Liver (tissue), 3 donors: Measurements from ENCODE around the gene COL8A1.

Experiments used
- SP1 ChIP-seq: IDR thresholded peaks from 2 replicates; pipeline ENCODE4 v1.6.1; 2018; ENCODE audit warnings: antibody characterized with exemption, mild to moderate bottlenecking
- TF ChIP-seq, protein P1 (sequence below): fragments of 150-350 bp; IDR thresholded peaks from 2 replicates; pipeline ENCODE4 v1.5.1; 2017; ENCODE audit warnings: improper control_type of control experiment, low read depth, low read length; ENCODE audit not compliant: missing input control
- TF ChIP-seq, protein P2 (sequence below): IDR thresholded peaks from 2 replicates; pipeline ENCODE4 v1.6.1; 2016; ENCODE audit warnings: antibody characterized with exemption, mild to moderate bottlenecking
- TF ChIP-seq, protein P3 (sequence below): IDR thresholded peaks from 2 replicates; pipeline ENCODE4 v1.6.1; 2016; ENCODE audit warnings: antibody characterized with exemption
- donor health status: healthy.
- donor health status: healthy.

DNA sequence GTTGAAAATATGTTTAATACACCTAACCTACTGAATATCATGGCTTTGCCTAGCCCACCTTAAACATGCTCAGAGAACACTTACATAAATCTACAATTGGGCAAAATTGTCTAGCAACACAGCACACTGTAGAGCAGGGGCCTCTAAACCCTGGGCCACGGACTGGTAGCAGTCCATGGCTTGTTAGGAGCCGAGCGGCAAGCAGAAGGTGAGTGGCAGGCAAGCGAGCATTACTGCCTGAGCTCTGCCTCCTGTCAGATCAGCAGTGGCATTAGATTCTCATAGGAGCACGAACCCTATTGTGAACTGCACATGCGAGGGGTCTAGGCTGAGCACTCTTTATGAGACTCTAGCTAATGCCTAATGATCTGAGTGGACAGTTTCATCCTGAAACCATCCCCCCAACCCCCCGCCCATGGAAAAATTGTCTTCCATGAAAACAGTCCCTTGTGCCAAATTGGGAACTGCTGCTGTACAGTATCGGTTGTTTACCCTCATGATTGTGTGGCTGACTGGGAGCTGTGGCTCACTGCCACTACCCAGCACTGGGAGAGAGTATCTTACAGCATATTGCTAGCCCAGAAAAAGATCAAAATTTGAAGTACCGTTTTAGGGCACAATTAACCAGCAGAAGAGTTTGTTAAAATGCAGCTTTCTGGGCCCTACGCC is 205.3 kb downstream of the COL8A1 start:
- TF ChIP-seq, protein P1, sequence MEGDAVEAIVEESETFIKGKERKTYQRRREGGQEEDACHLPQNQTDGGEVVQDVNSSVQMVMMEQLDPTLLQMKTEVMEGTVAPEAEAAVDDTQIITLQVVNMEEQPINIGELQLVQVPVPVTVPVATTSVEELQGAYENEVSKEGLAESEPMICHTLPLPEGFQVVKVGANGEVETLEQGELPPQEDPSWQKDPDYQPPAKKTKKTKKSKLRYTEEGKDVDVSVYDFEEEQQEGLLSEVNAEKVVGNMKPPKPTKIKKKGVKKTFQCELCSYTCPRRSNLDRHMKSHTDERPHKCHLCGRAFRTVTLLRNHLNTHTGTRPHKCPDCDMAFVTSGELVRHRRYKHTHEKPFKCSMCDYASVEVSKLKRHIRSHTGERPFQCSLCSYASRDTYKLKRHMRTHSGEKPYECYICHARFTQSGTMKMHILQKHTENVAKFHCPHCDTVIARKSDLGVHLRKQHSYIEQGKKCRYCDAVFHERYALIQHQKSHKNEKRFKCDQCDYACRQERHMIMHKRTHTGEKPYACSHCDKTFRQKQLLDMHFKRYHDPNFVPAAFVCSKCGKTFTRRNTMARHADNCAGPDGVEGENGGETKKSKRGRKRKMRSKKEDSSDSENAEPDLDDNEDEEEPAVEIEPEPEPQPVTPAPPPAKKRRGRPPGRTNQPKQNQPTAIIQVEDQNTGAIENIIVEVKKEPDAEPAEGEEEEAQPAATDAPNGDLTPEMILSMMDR, result no peak
- TF ChIP-seq SP1, result no peak
- TF ChIP-seq, protein P2, sequence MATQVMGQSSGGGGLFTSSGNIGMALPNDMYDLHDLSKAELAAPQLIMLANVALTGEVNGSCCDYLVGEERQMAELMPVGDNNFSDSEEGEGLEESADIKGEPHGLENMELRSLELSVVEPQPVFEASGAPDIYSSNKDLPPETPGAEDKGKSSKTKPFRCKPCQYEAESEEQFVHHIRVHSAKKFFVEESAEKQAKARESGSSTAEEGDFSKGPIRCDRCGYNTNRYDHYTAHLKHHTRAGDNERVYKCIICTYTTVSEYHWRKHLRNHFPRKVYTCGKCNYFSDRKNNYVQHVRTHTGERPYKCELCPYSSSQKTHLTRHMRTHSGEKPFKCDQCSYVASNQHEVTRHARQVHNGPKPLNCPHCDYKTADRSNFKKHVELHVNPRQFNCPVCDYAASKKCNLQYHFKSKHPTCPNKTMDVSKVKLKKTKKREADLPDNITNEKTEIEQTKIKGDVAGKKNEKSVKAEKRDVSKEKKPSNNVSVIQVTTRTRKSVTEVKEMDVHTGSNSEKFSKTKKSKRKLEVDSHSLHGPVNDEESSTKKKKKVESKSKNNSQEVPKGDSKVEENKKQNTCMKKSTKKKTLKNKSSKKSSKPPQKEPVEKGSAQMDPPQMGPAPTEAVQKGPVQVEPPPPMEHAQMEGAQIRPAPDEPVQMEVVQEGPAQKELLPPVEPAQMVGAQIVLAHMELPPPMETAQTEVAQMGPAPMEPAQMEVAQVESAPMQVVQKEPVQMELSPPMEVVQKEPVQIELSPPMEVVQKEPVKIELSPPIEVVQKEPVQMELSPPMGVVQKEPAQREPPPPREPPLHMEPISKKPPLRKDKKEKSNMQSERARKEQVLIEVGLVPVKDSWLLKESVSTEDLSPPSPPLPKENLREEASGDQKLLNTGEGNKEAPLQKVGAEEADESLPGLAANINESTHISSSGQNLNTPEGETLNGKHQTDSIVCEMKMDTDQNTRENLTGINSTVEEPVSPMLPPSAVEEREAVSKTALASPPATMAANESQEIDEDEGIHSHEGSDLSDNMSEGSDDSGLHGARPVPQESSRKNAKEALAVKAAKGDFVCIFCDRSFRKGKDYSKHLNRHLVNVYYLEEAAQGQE, result no peak
- TF ChIP-seq, protein P3, sequence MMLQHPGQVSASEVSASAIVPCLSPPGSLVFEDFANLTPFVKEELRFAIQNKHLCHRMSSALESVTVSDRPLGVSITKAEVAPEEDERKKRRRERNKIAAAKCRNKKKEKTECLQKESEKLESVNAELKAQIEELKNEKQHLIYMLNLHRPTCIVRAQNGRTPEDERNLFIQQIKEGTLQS, result no peak
